ENCODE data around the gene FAM241A.
A peak's percentile ranks its signal among the peaks of the same experiment; 100 is the strongest.

Gene FAM241A

DNA sequence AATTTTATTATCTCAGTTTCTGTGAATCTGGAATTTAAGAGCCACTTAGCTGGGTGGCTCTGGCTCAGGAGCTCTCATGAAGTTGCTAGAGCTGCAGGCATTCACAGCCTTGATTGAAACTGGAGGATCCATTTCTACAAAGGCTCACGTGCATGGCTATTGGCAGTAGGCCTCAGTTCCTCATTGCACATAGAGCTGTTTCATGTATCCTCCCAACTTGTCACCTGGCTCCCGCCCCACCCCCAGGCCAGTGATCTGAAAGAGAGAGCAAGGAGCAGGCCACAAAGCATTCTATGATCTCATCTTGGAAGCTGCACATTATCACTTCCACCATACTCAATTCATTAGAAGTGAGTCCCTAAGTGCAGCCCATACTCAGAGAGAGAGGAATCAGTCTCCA is 67.8 kb downstream of the FAM241A start:
- Histone ChIP-seq H3F3A (ENCODE audit: insufficient read depth, low read length) (no peaks in the 10 kb centered on the region), H3K79me2 (ENCODE audit: insufficient read depth, low read length) (no peaks in the 10 kb centered on the region), H3K27me3 (ENCODE audit: insufficient read depth, low read length) (no peaks in the 10 kb centered on the region), H3K4me2 (ENCODE audit: low read length) (no peak overlapping the region), H3K9me2 (ENCODE audit: low read depth, low read length) (no peaks in the 10 kb centered on the region), H3K4me1 (ENCODE audit: insufficient read depth, low read length, severe bottlenecking) (peaks cover 10% of the 10 kb centered on the region), H3K36me3 (ENCODE audit: insufficient read depth, low read length) (no peaks in the 10 kb centered on the region), H3K4me3 (ENCODE audit: low read depth, low read length, poor library complexity, severe bottlenecking) (no peak overlapping the region), H3K27ac (ENCODE audit: low read depth, low read length, poor library complexity, severe bottlenecking) (no peak overlapping the region), H2AFZ (ENCODE audit: low read length) (no peak overlapping the region), H3K9ac (ENCODE audit: low read length) (no peak overlapping the region), H4K20me1 (ENCODE audit: insufficient read depth, low read length) (no peaks in the 10 kb centered on the region), H3K9me3 (ENCODE audit: low read length) (no peaks in the 10 kb centered on the region)
- TF ChIP-seq EZH2 (IDR thresholded peaks at IDR 0.05; ENCODE audit: borderline replicate concordance, low read length) (no peak), CTCF (IDR thresholded peaks at IDR 0.05; ENCODE audit: low read length) (no peak)

DNA sequence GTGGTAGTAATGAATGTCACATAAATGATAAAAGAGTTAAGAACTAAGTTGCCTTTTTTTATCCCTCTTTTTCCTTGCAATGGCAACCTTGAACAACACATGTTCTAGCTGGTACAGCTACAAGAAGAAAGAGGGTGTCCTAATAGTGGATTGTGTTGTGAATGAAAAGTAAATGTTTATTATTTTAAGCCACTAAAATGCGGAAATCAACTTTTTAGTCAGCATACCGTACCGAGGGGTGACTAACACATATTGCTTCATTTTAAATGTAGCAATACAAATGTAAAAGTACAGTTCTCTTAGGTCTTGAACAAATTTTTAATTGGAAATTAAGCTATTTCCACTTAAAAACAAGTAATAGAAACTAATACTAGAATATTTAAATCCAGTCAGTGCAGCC is 68.6 kb downstream of the FAM241A start:
- Histone ChIP-seq H2AFZ (ENCODE audit: low read length) (peak overlapping the region; percentile 34; the same call in 1 of the 2 replicates), H3K4me2 (ENCODE audit: low read length) (no peak overlapping the region), H3K9me2 (ENCODE audit: low read depth, low read length) (no peaks in the 10 kb centered on the region), H3K4me1 (ENCODE audit: insufficient read depth, low read length, severe bottlenecking) (peaks cover 10% of the 10 kb centered on the region), H4K20me1 (ENCODE audit: insufficient read depth, low read length) (no peaks in the 10 kb centered on the region), H3F3A (ENCODE audit: insufficient read depth, low read length) (no peaks in the 10 kb centered on the region), H3K9ac (ENCODE audit: low read length) (no peak overlapping the region), H3K4me3 (ENCODE audit: low read depth, low read length, poor library complexity, severe bottlenecking) (no peak overlapping the region), H3K27ac (ENCODE audit: low read depth, low read length, poor library complexity, severe bottlenecking) (no peak overlapping the region), H3K27me3 (ENCODE audit: insufficient read depth, low read length) (no peaks in the 10 kb centered on the region), H3K79me2 (ENCODE audit: insufficient read depth, low read length) (no peaks in the 10 kb centered on the region), H3K36me3 (ENCODE audit: insufficient read depth, low read length) (no peaks in the 10 kb centered on the region), H3K9me3 (ENCODE audit: low read length) (no peaks in the 10 kb centered on the region)
- no peak for TF ChIP-seq CTCF (IDR thresholded peaks at IDR 0.05; ENCODE audit: low read length)
- no peak for TF ChIP-seq EZH2 (IDR thresholded peaks at IDR 0.05; ENCODE audit: borderline replicate concordance, low read length)

GRCh38 chr4:112214390-112215264 is 69.4 kb downstream of the FAM241A start:
- Histone ChIP-seq H3F3A (ENCODE audit: insufficient read depth, low read length) (no peaks in the 10 kb centered on the region), H3K4me3 (ENCODE audit: low read depth, low read length, poor library complexity, severe bottlenecking) (no peak overlapping the region), H3K4me1 (ENCODE audit: insufficient read depth, low read length, severe bottlenecking) (peaks cover 10% of the 10 kb centered on the region), H4K20me1 (ENCODE audit: insufficient read depth, low read length) (no peaks in the 10 kb centered on the region), H3K9ac (ENCODE audit: low read length) (no peak overlapping the region), H3K27ac (ENCODE audit: low read depth, low read length, poor library complexity, severe bottlenecking) (no peak overlapping the region), H3K79me2 (ENCODE audit: insufficient read depth, low read length) (no peaks in the 10 kb centered on the region), H3K4me2 (ENCODE audit: low read length) (no peak overlapping the region), H3K36me3 (ENCODE audit: insufficient read depth, low read length) (no peaks in the 10 kb centered on the region), H3K27me3 (ENCODE audit: insufficient read depth, low read length) (no peaks in the 10 kb centered on the region), H2AFZ (ENCODE audit: low read length) (no peak overlapping the region), H3K9me3 (ENCODE audit: low read length) (no peaks in the 10 kb centered on the region), H3K9me2 (ENCODE audit: low read depth, low read length) (no peaks in the 10 kb centered on the region)
- TF ChIP-seq EZH2 (IDR thresholded peaks at IDR 0.05; ENCODE audit: borderline replicate concordance, low read length) (no peak), CTCF (IDR thresholded peaks at IDR 0.05; ENCODE audit: low read length) (peak; percentile 48)

All from OCI-LY1 (cell line).